Measurements from ENCODE around the gene KRT81. TPM values are rescaled to one million over a fixed set of nuclear protein-coding genes. Genes with fewer than 3 reads are reported as not detected.

The KRT81 gene
- polyA plus RNA-seq, 3 donors: not detected

DNA sequence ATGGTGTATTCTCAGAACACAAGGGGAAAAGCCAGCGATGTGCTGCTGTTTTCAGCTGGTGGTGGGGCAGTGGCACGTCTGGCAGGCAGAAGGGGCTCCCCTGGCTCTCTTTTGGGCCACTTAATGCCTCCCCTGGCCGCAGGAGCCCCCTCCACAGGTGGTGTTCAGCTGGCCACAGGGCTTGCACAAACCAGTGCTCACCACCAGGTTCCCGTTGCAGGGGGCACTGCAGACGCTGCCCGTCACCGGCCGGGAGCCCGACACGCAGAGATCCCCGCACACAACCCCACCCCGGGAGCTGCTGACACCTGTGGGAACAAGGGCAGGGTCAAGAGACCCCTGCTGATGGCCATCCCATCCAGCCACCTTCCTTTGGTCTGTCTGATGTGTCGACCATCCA lies 23.2 kb upstream of the KRT81 start:
- Histone ChIP-seq H3K4me1 (ENCODE audit: control insufficient read depth in 1 of 2, insufficient read depth in 2 of 2, low read length in 2 of 2) (no peaks in the 10 kb centered on the region), H3K9ac (ENCODE audit: insufficient read depth, low read length, poor library complexity, severe bottlenecking) (no peak overlapping the region), H3K9me3 (replicated peaks in 1 of 2; ENCODE audit: control insufficient read depth in 1 of 2, insufficient read depth in 1 of 2, low read length in 2 of 2) (no peaks in the 10 kb centered on the region), H3K36me3 (replicated peaks in 1 of 2; ENCODE audit: control insufficient read depth in 1 of 2, insufficient read depth in 2 of 2, low read length in 2 of 2) (no peaks in the 10 kb centered on the region), H4K20me1 (ENCODE audit: insufficient read depth, low read length) (no peaks in the 10 kb centered on the region), H3K27ac (ENCODE audit: low read depth in 1 of 2, low read length in 2 of 2) (no peak overlapping the region), H3K4me2 (replicated peaks; ENCODE audit: extremely low read depth, low read length, poor library complexity, severe bottlenecking) (no peak overlapping the region), H3K79me2 (ENCODE audit: insufficient read depth, low read length) (no peaks in the 10 kb centered on the region), H3K4me3 (replicated peaks in 1 of 3; ENCODE audit: low read depth in 2 of 3, low read length in 3 of 3) (no peak overlapping the region), H3K27me3 (ENCODE audit: control insufficient read depth in 2 of 2, insufficient read depth in 2 of 2, low read length in 2 of 2) (peaks cover 12 to 32% of the 10 kb centered on the region in 2 donors), H2AFZ (ENCODE audit: insufficient read depth, low read depth, low read length, poor library complexity, severe bottlenecking) (no peak overlapping the region)
- Mint-ChIP-seq H3K27me3 (ENCODE audit: low read depth in 3 of 3) (peaks cover 34 to 55% (median 41%) of the 10 kb centered on the region in 3 donors), H3K4me1 (no peaks in the 10 kb centered on the region), H3K9me3 (peaks cover 0 to 1% (median 0%) of the 10 kb centered on the region in 7 donors), H3K4me3 (no peak overlapping the region), H3K27ac (no peak overlapping the region), H3K36me3 (no peaks in the 10 kb centered on the region)
- TF ChIP-seq, protein P1, sequence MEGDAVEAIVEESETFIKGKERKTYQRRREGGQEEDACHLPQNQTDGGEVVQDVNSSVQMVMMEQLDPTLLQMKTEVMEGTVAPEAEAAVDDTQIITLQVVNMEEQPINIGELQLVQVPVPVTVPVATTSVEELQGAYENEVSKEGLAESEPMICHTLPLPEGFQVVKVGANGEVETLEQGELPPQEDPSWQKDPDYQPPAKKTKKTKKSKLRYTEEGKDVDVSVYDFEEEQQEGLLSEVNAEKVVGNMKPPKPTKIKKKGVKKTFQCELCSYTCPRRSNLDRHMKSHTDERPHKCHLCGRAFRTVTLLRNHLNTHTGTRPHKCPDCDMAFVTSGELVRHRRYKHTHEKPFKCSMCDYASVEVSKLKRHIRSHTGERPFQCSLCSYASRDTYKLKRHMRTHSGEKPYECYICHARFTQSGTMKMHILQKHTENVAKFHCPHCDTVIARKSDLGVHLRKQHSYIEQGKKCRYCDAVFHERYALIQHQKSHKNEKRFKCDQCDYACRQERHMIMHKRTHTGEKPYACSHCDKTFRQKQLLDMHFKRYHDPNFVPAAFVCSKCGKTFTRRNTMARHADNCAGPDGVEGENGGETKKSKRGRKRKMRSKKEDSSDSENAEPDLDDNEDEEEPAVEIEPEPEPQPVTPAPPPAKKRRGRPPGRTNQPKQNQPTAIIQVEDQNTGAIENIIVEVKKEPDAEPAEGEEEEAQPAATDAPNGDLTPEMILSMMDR (IDR thresholded peaks at IDR 0.05): no peak
- 86% methylated on average over 12 of the region's 13 CpGs for WGBS (ENCODE audit: insufficient coverage)
- intact Hi-C loops (cut with micrococcal nuclease): no loop called here
- DNase-seq: no peak

DNA sequence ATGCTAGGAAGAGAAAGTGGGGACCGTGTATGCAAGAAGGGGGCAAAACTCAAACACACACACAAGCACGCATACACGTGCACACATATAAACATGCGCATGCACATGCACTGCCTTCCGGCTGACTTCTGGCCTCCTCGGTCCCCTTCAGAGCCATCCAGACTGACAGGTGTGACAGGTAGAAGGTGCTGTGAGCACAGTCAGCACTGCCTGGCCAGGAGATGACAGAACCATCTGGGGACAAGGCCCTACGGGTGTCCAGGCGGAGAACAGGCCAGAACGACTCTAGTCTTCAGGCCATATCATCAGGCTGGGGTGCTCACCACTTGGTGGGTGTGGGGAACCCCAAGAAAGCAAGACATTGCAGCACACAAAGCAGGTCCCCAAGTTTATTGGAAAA lies 22.6 kb upstream of the KRT81 start:
- peaks cover 18 to 37% of the 10 kb centered on the region in 2 donors for H3K27me3 ChIP-seq (ENCODE audit: control insufficient read depth in 2 of 2, insufficient read depth in 2 of 2, low read length in 2 of 2)
- H3K9me3 Mint-ChIP-seq: peaks cover 0 to 2% (median 0%) of the 10 kb centered on the region in 7 donors
- no peaks in the 10 kb centered on the region for H3K36me3 Mint-ChIP-seq
- no peak overlapping the region for H3K27ac ChIP-seq (ENCODE audit: low read depth in 1 of 2, low read length in 2 of 2)
- no peak overlapping the region for H3K4me3 ChIP-seq (replicated peaks in 1 of 3; ENCODE audit: low read depth in 2 of 3, low read length in 3 of 3)
- DNase-seq: no peak
- H2AFZ ChIP-seq (ENCODE audit: insufficient read depth, low read depth, low read length, poor library complexity, severe bottlenecking): no peak overlapping the region
- H3K4me1 Mint-ChIP-seq: peaks cover 1% of the 10 kb centered on the region
- no peaks in the 10 kb centered on the region for H3K4me1 ChIP-seq (ENCODE audit: control insufficient read depth in 1 of 2, insufficient read depth in 2 of 2, low read length in 2 of 2)
- H3K9me3 ChIP-seq (replicated peaks in 1 of 2; ENCODE audit: control insufficient read depth in 1 of 2, insufficient read depth in 1 of 2, low read length in 2 of 2): no peaks in the 10 kb centered on the region
- no peaks in the 10 kb centered on the region for H3K36me3 ChIP-seq (replicated peaks in 1 of 2; ENCODE audit: control insufficient read depth in 1 of 2, insufficient read depth in 2 of 2, low read length in 2 of 2)
- H3K27ac Mint-ChIP-seq: no peak overlapping the region
- TF ChIP-seq, protein P1 (IDR thresholded peaks at IDR 0.05): no peak
- WGBS (ENCODE audit: insufficient coverage): 95% methylated on average over 5 of the region's 9 CpGs
- intact Hi-C loops (cut with micrococcal nuclease): no loop called here
- H4K20me1 ChIP-seq (ENCODE audit: insufficient read depth, low read length): no peaks in the 10 kb centered on the region
- H3K4me2 ChIP-seq (replicated peaks; ENCODE audit: extremely low read depth, low read length, poor library complexity, severe bottlenecking): no peak overlapping the region
- no peaks in the 10 kb centered on the region for H3K79me2 ChIP-seq (ENCODE audit: insufficient read depth, low read length)
- no peak overlapping the region for H3K9ac ChIP-seq (ENCODE audit: insufficient read depth, low read length, poor library complexity, severe bottlenecking)
- H3K27me3 Mint-ChIP-seq (ENCODE audit: low read depth in 3 of 3): peaks cover 38 to 55% (median 45%) of the 10 kb centered on the region in 3 donors
- no peak overlapping the region for H3K4me3 Mint-ChIP-seq

Data from CD14-positive monocyte (primary cell).